HG03039 (cell line): ENCODE results near the gene KRTAP4-7.
"Not testable (repeated sequence)": the region's sequence is repeated elsewhere in the genome, so short reads cannot be mapped to it uniquely, and the experiment has no call there.

Source experiments
- ATAC-seq: cut with Tn5 transposase; IDR thresholded peaks from one replicate; pipeline ENCODE4 v1.9.1; 2021; ENCODE audit warnings: mild to moderate bottlenecking, moderate library complexity; ENCODE audit not compliant: unreplicated experiment

Gene KRTAP4-7

DNA sequence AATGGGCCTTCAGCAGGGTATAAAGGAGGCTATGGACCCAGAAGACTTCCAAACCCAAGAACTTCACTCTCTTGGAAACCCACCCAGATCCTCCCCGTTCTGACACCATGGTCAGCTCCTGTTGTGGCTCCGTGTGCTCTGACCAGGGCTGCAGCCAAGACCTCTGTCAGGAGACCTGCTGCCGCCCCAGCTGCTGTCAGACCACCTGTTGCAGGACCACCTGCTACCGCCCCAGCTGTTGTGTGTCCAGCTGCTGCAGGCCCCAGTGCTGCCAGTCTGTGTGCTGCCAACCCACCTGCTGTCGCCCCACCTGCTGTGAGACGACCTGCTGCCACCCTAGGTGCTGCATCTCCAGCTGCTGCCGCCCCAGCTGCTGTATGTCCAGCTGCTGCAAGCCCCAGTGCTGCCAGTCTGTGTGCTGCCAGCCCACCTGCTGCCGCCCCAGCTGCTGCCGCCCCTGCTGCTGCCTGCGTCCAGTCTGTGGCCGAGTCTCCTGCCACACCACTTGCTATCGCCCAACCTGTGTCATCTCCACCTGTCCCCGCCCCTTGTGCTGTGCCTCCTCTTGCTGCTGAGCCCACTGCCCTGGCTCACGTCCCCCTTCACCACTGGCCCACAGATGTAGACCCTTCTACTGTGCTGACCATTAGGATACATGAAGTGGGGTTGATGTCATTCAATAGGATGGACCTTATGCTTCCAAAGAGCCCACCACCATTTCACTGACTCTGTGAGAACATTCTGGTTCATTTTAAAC lies at the start of gene KRTAP4-7:
KRTAP4-7 (plus strand) TSS at position 51 of the 757 bp plus-strand sequence; CDS start at position 108, 57 bp downstream.
- not testable (repeated sequence) for ATAC-seq

DNA sequence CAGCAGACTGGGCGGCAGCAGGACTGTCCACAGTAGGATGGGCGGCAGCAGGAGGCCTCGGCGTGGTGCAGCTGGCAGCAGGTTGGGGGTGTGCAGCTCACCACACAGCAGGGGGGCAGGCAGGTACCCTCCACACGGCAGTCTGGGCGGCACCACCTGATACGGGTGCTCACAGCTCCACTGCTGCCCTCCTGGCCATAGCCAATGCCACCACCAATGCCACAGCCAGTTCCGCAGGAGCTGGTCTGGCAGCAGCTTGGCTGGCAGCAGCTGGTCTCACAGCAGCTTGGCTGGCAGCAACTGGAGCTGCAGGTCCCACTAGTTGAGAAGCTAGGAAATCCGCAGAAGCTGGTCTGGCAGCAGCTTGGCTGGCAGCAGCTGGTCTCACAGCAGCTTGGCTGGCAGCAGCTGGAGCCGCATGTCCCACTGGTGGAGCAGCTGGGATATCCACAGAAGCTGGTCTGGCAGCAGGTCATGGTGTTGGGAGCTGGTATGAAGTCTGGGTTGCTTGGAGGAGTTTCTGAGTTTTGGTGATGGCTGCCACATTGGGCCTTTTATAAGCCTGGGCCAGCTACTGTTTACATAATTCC lies 49.5 kb upstream of the KRTAP4-7 start, which contains the start of gene KRTAP1-3:
KRTAP1-3 (minus strand) TSS at position 529 of the 590 bp plus-strand sequence; CDS start at position 476, 53 bp downstream.
- ATAC-seq = not testable (repeated sequence)

DNA sequence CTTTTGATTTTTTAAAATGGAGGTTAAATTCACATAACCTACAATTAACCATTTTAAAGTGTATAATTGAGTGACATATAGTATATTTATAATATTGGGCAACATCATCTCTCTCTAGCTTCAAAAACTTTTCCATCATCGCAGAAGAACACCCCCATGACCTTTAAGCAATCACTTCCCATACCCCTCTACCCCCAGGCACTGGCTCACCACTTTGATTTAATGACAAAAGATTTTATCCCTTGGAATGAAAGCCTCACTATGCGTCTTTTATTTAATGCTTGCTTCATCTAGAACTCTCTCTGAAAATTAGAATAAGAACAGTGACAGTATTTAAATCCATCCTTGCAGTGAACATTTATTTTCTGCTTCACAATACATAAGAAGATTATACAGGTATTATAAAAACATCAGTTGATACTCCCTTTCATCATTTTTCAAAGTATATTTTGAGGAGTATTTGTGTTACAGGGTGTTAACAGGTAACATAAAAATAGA lies 46.0 kb upstream of the KRTAP4-7 start:
- ATAC-seq = no peak

DNA sequence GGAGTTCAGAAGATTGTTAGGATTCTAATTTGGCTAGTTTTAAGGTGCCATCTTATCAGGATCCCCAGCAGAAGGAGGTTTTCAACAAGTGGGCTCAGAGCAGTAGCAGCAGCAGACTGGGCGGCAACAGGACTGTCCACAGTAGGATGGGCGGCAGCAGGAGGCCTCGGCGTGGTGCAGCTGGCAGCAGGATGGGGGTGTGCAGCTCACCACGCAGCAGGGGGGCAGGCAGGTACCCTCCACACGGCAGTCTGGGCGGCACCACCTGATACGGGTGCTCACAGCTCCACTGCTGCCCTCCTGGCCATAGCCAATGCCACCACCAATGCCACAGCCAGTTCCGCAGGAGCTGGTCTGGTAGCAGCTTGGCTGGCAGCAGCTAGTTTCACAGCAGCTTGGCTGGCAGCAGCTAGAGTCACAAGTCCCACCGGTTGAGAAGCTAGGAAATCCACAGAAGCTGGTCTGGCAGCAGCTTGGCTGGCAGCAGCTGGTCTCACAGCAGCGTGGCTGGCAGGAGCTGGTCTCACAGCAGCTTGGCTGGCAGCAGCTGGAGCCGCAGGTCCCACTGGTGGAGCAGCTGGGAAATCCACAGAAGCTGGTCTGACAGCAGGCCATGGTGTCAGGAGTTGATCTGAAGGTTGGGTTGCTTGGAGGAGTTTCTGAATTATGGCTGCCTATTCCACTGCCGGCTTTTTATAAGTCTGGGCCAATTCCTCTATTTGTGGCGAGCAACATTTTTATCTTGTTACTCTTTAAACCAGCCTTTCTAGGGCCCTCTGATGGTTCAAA lies 43.0 kb upstream of the KRTAP4-7 start, which contains the start of gene KRTAP1-1:
KRTAP1-1 (minus strand) TSS at position 668 of the 789 bp plus-strand sequence; CDS start at position 615, 53 bp downstream.
- not testable (repeated sequence) for ATAC-seq

DNA sequence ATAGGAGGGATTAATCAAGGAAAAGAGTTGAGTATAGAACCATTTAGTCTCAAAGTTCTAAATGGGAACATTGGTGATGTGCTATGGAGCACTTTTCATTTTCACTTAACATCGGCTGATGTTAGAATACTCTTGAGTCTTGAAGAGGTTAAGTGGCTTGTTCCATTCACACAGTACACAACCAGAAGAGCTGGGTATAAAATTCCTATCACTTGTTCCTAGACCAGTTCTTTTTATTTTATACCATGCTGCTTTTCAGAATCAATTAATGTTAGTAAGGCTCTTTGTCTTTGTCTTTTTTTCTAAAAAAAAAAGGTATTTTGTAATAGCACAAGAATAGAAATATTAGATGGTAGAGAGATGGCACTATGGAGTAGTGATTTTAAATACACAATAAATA lies 41.0 kb upstream of the KRTAP4-7 start:
- no peak for ATAC-seq

DNA sequence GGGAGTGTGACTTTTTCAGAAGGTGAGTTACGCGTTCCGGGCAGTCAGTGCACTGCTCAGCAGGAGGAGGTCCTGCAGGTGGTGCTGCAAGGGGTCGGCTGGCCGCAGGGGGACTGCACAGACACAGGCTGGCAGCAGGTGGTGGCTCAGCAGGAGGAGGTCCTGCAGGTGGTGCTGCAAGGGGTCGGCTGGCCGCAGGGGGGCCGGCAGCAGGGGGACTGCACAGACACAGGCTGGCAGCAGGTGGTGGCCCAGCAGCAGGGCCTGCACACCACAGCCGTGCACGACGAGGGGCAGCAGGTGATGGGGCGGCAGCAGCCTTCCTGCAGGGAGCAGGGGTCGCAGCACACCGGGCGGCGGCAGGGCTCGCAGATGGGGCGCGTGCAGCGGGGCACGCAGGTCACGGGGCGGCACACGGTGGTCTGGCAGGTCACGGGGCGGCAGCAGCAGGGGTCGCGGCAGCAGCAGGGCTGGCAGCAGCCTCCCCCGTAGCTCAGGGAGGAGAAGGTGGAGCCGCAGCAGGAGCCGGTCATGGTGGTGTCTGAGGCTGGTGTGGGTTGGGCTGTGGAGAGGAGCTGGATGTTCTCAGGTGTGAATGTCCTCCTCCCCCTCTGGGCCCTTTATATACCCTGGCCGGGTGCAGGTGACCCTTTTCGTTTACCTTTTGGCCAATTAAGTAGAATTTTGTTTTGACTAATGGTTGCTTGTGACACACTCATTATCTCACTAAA lies 37.0 kb upstream of the KRTAP4-7 start, which contains the start of gene KRTAP2-1:
KRTAP2-1 (minus strand) TSS at position 582 of the 731 bp plus-strand sequence; CDS start at position 533, 49 bp downstream.
- ATAC-seq = not testable (repeated sequence)

DNA sequence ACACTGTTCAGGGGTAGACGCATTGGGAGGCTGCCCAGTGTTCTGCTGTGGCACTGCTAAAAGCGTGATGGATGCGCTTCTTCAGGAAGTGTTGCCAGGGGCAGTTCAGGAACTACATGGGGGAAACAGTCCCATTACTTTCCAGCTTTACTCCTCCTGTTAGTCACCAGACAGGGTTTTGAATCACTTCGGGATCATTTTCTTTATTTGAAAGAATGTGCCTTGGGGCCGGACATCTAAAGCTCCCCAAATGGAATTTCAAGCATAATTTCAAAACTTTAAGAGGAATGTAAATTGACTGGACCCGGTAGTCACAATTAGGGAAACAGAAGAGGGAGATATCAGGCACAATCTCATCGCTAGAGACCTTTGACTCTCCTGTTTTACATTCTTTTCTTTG lies 35.5 kb upstream of the KRTAP4-7 start:
- ATAC-seq = no peak

DNA sequence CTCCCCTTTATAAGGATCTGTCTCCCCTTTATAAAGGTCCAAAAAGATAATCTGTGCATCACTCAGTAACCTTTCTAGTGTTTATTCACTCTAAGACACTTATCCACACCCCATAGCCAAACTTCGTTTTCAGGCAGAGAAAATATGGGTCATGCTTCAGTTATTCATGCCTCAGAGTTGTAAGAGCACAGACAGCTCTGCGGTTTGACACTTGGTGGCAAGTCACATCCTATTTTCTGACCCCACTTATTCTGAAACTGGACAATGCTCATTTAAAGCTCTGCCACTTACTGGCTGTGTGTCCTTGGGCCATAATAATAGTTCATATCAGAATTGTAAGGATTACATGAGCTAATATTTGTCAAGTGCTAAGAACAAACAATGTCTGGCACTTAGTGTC lies 34.8 kb upstream of the KRTAP4-7 start:
- ATAC-seq = no peak

DNA sequence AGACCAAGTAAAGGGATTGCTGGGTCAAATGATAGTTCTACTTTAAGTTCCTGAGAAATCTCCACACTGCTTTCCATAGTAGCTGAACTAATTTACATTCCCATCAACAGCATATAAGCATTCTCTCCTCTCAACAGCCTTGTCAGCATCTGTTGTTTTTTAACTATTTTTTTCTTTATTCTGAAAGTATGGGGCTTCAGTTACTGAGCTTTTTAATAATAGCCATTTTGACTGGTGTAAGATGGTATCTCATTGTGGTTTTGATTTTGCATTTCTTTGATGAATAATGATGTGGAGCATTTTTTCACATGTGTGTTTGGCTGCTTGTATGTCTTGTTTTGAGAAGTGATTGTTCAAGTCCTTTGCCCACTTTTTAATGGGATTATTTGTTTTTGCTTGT lies 31.4 kb upstream of the KRTAP4-7 start:
- no peak for ATAC-seq

DNA sequence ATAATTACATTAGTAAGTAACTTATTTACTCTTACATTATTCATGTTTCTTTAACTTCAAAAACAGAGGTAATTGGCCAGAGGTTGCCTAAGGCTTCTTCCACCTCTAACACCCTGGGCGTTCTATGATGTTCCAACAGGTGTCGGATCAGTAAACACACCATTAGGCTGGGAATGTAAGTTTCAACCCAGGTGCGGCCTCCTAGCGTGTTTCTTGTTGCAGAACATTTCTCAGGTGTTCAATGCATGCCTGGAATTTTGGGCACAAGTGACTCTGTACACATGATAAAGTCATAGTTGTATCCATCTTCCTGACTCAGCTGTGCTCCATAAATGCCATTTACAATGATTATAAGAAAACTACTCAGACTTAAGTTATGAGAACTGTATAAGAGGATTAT lies 29.9 kb upstream of the KRTAP4-7 start:
- ATAC-seq = no peak

DNA sequence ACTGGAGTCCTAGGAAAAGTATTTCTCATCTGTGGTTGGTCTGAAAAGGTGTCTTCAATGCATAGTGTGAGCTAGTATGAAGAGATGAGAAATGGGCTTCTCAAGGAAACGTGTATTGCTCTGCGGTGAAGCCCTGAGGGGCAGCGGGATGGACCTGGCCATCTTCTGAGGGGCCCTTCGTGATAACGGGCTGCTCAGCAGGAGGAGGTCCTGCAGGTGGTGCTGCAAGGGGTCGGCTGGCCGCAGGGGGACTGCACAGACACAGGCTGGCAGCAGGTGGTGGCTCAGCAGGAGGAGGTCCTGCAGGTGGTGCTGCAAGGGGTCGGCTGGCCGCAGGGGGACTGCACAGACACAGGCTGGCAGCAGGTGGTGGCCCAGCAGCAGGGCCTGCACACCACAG lies 29.4 kb upstream of the KRTAP4-7 start:
- ATAC-seq = not testable (repeated sequence)

DNA sequence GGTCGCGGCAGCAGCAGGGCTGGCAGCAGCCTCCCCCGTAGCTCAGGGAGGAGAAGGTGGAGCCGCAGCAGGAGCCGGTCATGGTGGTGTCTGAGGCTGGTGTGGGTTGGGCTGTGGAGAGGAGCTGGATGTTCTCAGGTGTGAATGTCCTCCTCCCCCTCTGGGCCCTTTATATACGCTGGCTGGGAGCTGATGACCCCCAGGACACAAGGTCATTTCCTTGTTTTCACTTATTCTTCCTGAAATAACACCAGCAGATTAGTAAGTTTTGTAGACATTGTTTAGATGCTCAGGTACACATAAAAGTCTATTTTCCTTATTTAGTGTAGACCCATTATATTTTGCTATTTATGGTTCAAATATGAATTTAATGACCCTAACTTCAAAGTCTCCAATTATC lies 28.8 kb upstream of the KRTAP4-7 start, which contains the start of gene KRTAP2-2:
KRTAP2-2 (minus strand) TSS at position 101 of the 400 bp plus-strand sequence; CDS start at position 82, 19 bp downstream.
- ATAC-seq = not testable (repeated sequence)

DNA sequence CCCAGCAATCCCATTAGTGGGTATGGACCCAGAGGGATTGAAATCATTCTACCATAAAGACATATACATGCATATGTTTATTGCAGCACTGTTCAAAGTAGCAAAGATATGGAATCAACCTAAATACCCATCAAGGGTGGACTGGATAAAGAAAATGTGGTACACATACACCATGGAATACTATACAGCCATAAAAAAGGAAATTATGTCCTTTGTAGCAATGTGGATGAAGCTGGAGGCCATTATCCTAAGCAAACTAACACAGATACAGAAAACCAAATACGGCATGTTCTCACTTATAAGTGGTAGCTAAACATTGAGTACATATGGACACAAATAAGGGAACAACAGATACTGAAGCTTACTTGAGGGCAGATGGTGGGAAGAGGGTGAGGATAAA lies 26.4 kb upstream of the KRTAP4-7 start:
- no peak for ATAC-seq

DNA sequence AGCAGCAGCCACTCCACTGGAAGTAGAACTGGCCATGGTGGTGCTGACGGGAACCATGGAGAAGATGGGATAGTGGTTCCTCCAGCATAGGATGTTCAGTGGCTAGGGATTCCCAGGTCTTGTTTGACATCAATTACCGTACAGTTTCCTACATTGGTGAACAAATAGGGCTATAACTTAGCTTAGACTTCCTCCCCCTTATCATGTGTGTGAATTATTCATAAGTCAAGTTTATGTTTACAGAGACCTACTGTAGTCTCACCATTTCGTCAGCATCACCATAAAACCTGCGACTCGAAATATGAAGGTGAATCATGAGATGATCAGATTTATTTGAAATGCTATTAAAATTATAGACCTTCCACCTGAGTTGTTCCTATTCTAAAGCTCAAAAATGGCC lies 25.2 kb upstream of the KRTAP4-7 start:
- no peak for ATAC-seq

DNA sequence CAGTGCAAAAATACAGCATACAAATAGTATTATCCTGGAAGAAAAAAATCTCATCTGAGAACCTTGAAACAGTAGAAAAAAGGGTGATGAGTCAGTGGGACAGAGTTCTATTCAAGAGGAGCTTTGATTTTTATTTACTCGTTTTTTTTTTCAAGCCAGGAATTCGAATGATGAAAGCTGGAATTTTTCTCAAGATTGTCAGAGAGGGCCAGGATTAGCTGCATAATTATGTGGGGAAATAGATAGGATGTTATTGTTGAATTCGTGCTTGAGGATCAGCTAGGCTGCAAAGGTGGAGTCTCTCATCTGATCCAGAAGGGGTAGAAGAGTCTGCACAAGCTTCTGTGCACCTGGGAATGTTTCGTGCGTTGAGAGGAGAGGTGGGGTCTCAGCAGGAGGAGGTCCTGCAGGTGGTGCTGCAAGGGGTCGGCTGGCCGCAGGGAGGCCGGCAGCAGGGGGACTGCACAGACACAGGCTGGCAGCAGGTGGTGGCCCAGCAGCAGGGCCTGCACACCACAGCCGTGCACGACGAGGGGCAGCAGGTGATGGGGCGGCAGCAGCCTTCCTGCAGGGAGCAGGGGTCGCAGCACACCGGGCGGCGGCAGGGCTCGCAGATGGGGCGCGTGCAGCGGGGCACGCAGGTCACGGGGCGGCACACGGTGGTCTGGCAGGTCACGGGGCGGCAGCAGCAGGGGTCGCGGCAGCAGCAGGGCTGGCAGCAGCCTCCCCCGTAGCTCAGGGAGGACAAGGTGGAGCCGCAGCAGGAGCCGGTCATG lies 24.5 kb upstream of the KRTAP4-7 start:
- not testable (repeated sequence) for ATAC-seq

DNA sequence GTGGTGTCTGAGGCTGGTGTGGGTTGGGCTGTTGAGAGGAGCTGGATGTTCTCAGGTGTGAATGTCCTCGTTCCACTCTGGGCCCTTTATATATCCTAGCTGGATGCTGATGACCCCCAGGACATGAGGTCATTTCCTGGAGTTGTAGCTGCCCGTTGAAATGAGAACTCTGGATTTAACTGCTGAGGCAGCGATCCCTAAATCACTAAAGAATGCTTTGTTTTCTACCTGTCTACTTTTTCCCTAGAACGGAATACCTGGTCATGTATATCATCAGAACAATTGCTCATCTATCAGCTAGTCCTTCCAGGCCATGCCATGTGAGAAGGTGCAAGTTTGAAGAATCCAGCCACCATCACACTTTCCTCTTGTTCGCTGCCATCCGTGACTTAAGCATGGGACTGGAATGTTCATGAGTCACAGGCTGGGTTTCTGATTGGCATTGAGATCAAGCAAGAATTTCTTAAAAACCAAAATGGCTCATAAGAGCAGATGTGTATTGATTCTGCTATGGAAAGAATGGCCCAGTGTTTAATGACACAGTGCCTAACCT lies 23.8 kb upstream of the KRTAP4-7 start, which contains the start of gene KRTAP2-3:
KRTAP2-3 (minus strand) TSS at position 63 of the 553 bp plus-strand sequence. CDS start 64 bp downstream, outside the sequence.
- ATAC-seq = no peak

DNA sequence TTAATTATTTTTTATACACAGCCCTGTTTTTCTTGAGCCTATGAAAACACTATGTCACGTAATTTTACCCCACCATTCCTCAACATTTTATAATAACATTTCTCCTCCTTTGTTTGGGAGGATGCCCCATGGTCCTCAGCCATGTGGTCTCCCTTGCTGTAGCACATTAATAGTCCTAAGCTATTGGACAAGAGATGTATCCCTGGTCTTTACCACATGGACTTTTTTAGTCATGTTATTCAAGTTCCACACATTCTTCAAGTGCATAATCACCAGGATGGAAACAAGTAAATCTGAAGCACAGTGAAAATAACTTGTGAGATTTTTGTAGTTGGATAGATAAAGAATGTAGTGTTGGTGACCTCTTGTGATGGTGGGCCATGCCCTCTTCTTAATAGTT lies 22.0 kb upstream of the KRTAP4-7 start:
- ATAC-seq = no peak

DNA sequence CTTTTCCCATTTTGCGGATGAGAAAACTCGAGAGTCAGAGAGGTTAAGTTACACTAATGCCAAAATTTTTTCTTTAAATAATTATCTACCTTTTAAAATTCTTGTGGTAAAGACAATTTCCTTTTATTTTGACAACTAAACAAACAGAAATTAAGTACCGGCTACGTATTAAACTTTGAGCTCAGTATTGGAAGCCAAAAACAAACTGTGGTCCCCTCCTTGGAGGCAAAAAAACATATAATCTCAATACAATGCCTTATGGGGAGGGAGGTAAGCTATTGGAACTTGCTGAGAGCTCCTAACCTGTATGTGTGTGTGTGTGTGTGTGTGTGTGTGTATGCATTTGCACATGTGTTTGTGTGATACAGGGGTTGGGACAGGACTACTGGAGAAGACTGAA lies 20.5 kb upstream of the KRTAP4-7 start:
- no peak for ATAC-seq

DNA sequence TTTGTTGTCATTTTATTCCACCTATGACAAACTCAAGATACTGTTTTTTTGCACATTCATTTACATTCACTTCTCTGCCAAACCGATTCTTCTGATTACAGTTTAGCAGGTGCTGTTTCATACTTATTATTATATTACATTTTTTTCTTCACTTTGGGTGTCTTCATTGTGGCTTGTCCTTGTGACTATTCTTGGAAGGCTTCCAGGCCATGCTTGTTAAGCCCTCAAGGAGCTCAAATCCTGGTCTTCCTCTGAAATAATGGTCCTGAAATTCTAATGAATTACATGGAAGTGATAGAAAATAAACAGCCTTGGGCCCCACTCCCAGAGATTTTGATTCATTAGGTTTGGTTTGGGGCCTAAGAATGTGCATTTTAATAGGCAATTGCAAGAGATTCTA lies 19.6 kb upstream of the KRTAP4-7 start:
- ATAC-seq = no peak
